Transverse colon (tissue), 4 donors: ENCODE results near the gene SLC24A4. TPM values are rescaled to one million over a fixed set of nuclear protein-coding genes. Genes with fewer than 3 reads are reported as not detected.

ENCODE experiments used
- DNase-seq: peaks from one replicate; pipeline ENCODE4 v3.0.0-alpha.2; 2019
- H3K27ac ChIP-seq, 4 donors: fragments of 200-600 bp; sonication (generic); 2 replicates each; pipeline ENCODE4 v1.5.1; 2016 to 2018; ENCODE audit warnings: inconsistent platforms in 4 of 4
- H3K27me3 ChIP-seq: fragments of 200-600 bp; sonication (generic); 2 replicates; pipeline ENCODE4 v1.5.1; 2017; ENCODE audit warnings: inconsistent platforms
- H3K36me3 ChIP-seq, 4 donors: fragments of 200-600 bp; sonication (generic); 2 replicates each; pipeline ENCODE4 v1.5.1; 2017 to 2019; ENCODE audit warnings: inconsistent platforms in 4 of 4
- H3K4me1 ChIP-seq, 4 donors: fragments of 200-600 bp; sonication (generic); 2 replicates each; pipeline ENCODE4 v1.5.1; 2017 to 2020; ENCODE audit warnings: inconsistent platforms in 4 of 4
- H3K4me3 ChIP-seq, 4 donors: fragments of 200-600 bp; sonication (generic); 1 replicate in 1 of 4; 2 replicates in 3 of 4; pipeline versions ENCODE4 v1.5.1 to v1.6.1; 2017 to 2019; ENCODE audit warnings: inconsistent platforms in 4 of 4
- H3K9me3 ChIP-seq, 2 donors: fragments of 200-600 bp; sonication (generic); 2 replicates each; pipeline ENCODE4 v1.5.1; 2017 to 2019; ENCODE audit warnings: inconsistent platforms in 2 of 2
- CTCF ChIP-seq, 5 experiments: fragments of 200-600 bp in 3 of 5; fragments of 450-650 bp in 2 of 5; sonication (generic) in 3 of 5; IDR thresholded peaks; 1 replicate in 2 of 5; 2 replicates in 3 of 5; pipeline ENCODE4 v1.5.1; 2016 to 2017; ENCODE audit warnings: antibody characterized with exemption in 5 of 5, inconsistent platforms in 3 of 5, mild to moderate bottlenecking in 2 of 5, moderate library complexity in 1 of 5
- EP300 ChIP-seq: sonication (generic); formaldehyde crosslinking; IDR thresholded peaks from one replicate; pipeline ENCODE4 v1.6.1; 2017; ENCODE audit warnings: antibody characterized with exemption, low read depth
- POLR2A ChIP-seq: fragments of 450-650 bp; IDR thresholded peaks from one replicate; pipeline ENCODE4 v1.6.1; 2016; ENCODE audit warnings: antibody characterized with exemption, mild to moderate bottlenecking, moderate library complexity
- POLR2AphosphoS5 ChIP-seq, 3 donors: sonication (generic); formaldehyde crosslinking; IDR thresholded peaks; one replicate each; pipeline ENCODE4 v1.6.1; 2016; ENCODE audit warnings: antibody characterized with exemption in 3 of 3
- WGBS, 2 donors: methylation state at CpG; one replicate each; pipeline ENCODE4 v1.1.5; 2018; ENCODE audit warnings: low coverage in 1 of 2; 5-methylcytosine and 5-hydroxymethylcytosine counted together
- in situ Hi-C, 4 donors: fragments of 200-750 bp; cut with MboI; loops; one replicate each; pipeline versions ENCODE4 v1.15.0 to v1.15.1; 2017; ENCODE audit warnings: low sequenced_read_pairs in 3 of 4, low pct_ligation_motif_present in 1 of 4, low pct_unique_long_range_greater_than_20kb in 1 of 4
- intact Hi-C: fragments of 100-400 bp; cut with DNase I; formaldehyde crosslinking; loops from one replicate; pipeline ENCODE4 v1.15.1; 2023; ENCODE audit warnings: low total_unique reads
- total RNA-seq, 4 donors: library from RNA; depleted of rRNA; stranded (reverse); fragments of >200 nt; gene quantifications; one replicate each; pipeline ENCODE4 v1.1.0, GENCODE V29; 2016

SLC24A4 gene
- total RNA-seq, 4 donors from 2014 or later = 0.27 to 0.48 TPM; not detected in 2

- H3K9me3 ChIP-seq = no peaks in the 10 kb centered on the region
- TF ChIP-seq POLR2AphosphoS5 (IDR thresholded peaks at IDR 0.05) = no peak
- no peak for TF ChIP-seq POLR2A
- no peak for TF ChIP-seq EP300
- no peak for TF ChIP-seq CTCF (IDR thresholded peaks at IDR 0.05)
- no peaks in the 10 kb centered on the region for H3K36me3 ChIP-seq
- no peaks in the 10 kb centered on the region for H3K27me3 ChIP-seq
- WGBS, 2 donors = 94% methylated on average over 6 of the region's 6 CpGs; no CpG with 5 or more reads in 1 of the 2 donors
- H3K27ac ChIP-seq = no peak overlapping the region
- H3K4me3 ChIP-seq = no peak overlapping the region
- intact Hi-C loops (no loop called here), in situ Hi-C loops (no loop called here)
- H3K4me1 ChIP-seq = no peaks in the 10 kb centered on the region
- no peak for DNase-seq
Measured at GRCh38 chr14:92336363-92336762, 13.4 kb downstream of the SLC24A4 start.

GRCh38 chr14:92339426-92339825, 16.5 kb downstream of the SLC24A4 start:
- Histone ChIP-seq H3K4me1 (no peaks in the 10 kb centered on the region), H3K27me3 (peaks cover 7% of the 10 kb centered on the region), H3K27ac (no peak overlapping the region), H3K4me3 (no peak overlapping the region), H3K9me3 (no peaks in the 10 kb centered on the region), H3K36me3 (no peaks in the 10 kb centered on the region)
- intact Hi-C loops (no loop called here), in situ Hi-C loops (no loop called here)
- 47 to 78% methylated on average over 3 to 12 of the region's 12 CpGs for WGBS, 2 donors
- no peak for DNase-seq
- TF ChIP-seq EP300 (no peak), POLR2A (no peak), POLR2AphosphoS5 (IDR thresholded peaks at IDR 0.05) (no peak), CTCF (IDR thresholded peaks at IDR 0.05) (no peak)

GRCh38 chr14:92340071-92340470, 17.1 kb downstream of the SLC24A4 start:
- no peak for DNase-seq
- Histone ChIP-seq H3K27ac (no peak overlapping the region), H3K4me3 (no peak overlapping the region), H3K9me3 (no peaks in the 10 kb centered on the region), H3K4me1 (no peaks in the 10 kb centered on the region), H3K36me3 (no peaks in the 10 kb centered on the region), H3K27me3 (peaks cover 7% of the 10 kb centered on the region)
- intact Hi-C loops (no loop called here), in situ Hi-C loops (no loop called here)
- no peak for TF ChIP-seq POLR2A
- no peak for TF ChIP-seq POLR2AphosphoS5 (IDR thresholded peaks at IDR 0.05)
- TF ChIP-seq EP300 = no peak
- no peak for TF ChIP-seq CTCF (IDR thresholded peaks at IDR 0.05)
- WGBS, 2 donors = 67% methylated on average over 5 of the region's 5 CpGs; no CpG with 5 or more reads in 1 of the 2 donors

GRCh38 chr14:92340931-92341330, 18.0 kb downstream of the SLC24A4 start:
- no peaks in the 10 kb centered on the region for H3K4me1 ChIP-seq
- DNase-seq = no peak
- 65 to 89% methylated on average over 2 to 7 of the region's 7 CpGs for WGBS, 2 donors
- H3K4me3 ChIP-seq = no peak overlapping the region
- TF ChIP-seq EP300 (no peak), POLR2A (no peak), POLR2AphosphoS5 (IDR thresholded peaks at IDR 0.05) (no peak), CTCF (IDR thresholded peaks at IDR 0.05) (no peak)
- H3K27me3 ChIP-seq = peaks cover 13% of the 10 kb centered on the region
- H3K36me3 ChIP-seq = no peaks in the 10 kb centered on the region
- H3K27ac ChIP-seq = no peak overlapping the region
- intact Hi-C loops = no loop called here
- in situ Hi-C loops = no loop called here
- no peaks in the 10 kb centered on the region for H3K9me3 ChIP-seq
